ENCODE data around the gene ZNF597.

Gene ZNF597

GRCh38 chr16:3443108-3444031 is at the start of gene ZNF597, which contains the start of gene NAA60:
TSS of gene ZNF597 (minus strand) at chr16:3443504. CDS start at chr16:3443153, 351 bp downstream.
TSS of gene NAA60 (plus strand) at chr16:3443680. CDS start at chr16:3476228, 32,548 bp downstream.
- DNase-seq, result peak; percentile 95

- no peak for DNase-seq
These were observed 49.1 kb upstream of the ZNF597 start for GRCh38 chr16:3492356-3492755.

GRCh38 chr16:3490911-3491629 is 47.8 kb upstream of the ZNF597 start:
- no peak for DNase-seq

- no peak for DNase-seq
These were observed 45.5 kb upstream of the ZNF597 start for GRCh38 chr16:3488801-3489200.

GRCh38 chr16:3487521-3488410 is 44.5 kb upstream of the ZNF597 start:
- no peak for DNase-seq

GRCh38 chr16:3486506-3487215 is 43.4 kb upstream of the ZNF597 start:
- DNase-seq, result no peak

- DNase-seq, result no peak
These were observed 42.7 kb upstream of the ZNF597 start for GRCh38 chr16:3485821-3486505.

GRCh38 chr16:3485097-3485745 is 41.9 kb upstream of the ZNF597 start:
- no peak for DNase-seq

GRCh38 chr16:3484318-3485096 is 41.2 kb upstream of the ZNF597 start:
- no peak for DNase-seq

GRCh38 chr16:3482659-3483241 is 39.4 kb upstream of the ZNF597 start:
- DNase-seq, result no peak

- no peak for DNase-seq
These were observed 38.7 kb upstream of the ZNF597 start for GRCh38 chr16:3481696-3482658.

GRCh38 chr16:3480901-3481695 is 37.8 kb upstream of the ZNF597 start:
- DNase-seq, result no peak

GRCh38 chr16:3479654-3480216 is 36.4 kb upstream of the ZNF597 start:
- no peak for DNase-seq

- DNase-seq, result no peak
These were observed 35.1 kb upstream of the ZNF597 start for GRCh38 chr16:3478242-3478925.

- no peak for DNase-seq
These were observed 33.1 kb upstream of the ZNF597 start for GRCh38 chr16:3476409-3476808.

GRCh38 chr16:3475604-3476375 is 32.5 kb upstream of the ZNF597 start:
- DNase-seq, result no peak

Data from hematopoietic multipotent progenitor cell treated with erythropoietin and hydrocortisone succinate and interleukin-3 and kit ligand, for 6 days (in vitro differentiated cells).